Ectodermal cell (in vitro differentiated cells): ENCODE data around the gene UBE2C.
A peak's percentile ranks its signal among the peaks of the same experiment; 100 is the strongest.
"Not testable (repeated sequence)": the region's sequence is repeated elsewhere in the genome, so short reads cannot be mapped to it uniquely, and the experiment has no call there.

Source experiments
- H3K27ac ChIP-seq: 2 replicates; pipeline ENCODE4 v1.7.0; 2013; ENCODE audit warnings: mild to moderate bottlenecking, low read depth, low read length; ENCODE audit not compliant: insufficient read depth, poor library complexity, severe bottlenecking
- H3K27me3 ChIP-seq: 2 replicates; pipeline ENCODE4 v1.7.0; 2013; ENCODE audit warnings: mild to moderate bottlenecking, low read length; ENCODE audit not compliant: insufficient read depth, control insufficient read depth, poor library complexity, severe bottlenecking
- H3K36me3 ChIP-seq: one replicate; pipeline ENCODE4 v1.7.0; 2013; ENCODE audit warnings: low read length; ENCODE audit not compliant: control insufficient read depth, insufficient read depth
- H3K4me1 ChIP-seq: one replicate; pipeline ENCODE4 v1.7.0; 2013; ENCODE audit warnings: low read length; ENCODE audit not compliant: control insufficient read depth, insufficient read depth
- H3K4me3 ChIP-seq: 2 replicates; pipeline ENCODE4 v1.7.0; 2013; ENCODE audit warnings: low read depth, low read length, control low read depth; ENCODE audit not compliant: insufficient read depth
- H3K9me3 ChIP-seq: 2 replicates; pipeline ENCODE4 v1.7.0; 2013; ENCODE audit warnings: mild to moderate bottlenecking, low read length, moderate library complexity; ENCODE audit not compliant: control insufficient read depth
- WGBS, 2 experiments: methylation state at CpG; one replicate each; pipeline ENCODE4 v1.1.7; 2013; ENCODE audit warnings: missing lambda C conversion rate in 2 of 2; 5-methylcytosine and 5-hydroxymethylcytosine counted together

UBE2C gene

GRCh38 chr20:45779011-45779915 lies 33.2 kb upstream of the UBE2C start:
- Histone ChIP-seq H3K36me3 (no peaks in the 10 kb centered on the region), H3K27ac (no peak overlapping the region), H3K27me3 (no peaks in the 10 kb centered on the region), H3K4me3 (no peak overlapping the region), H3K4me1 (no peaks in the 10 kb centered on the region), H3K9me3 (no peaks in the 10 kb centered on the region)
- 90 to 92% methylated on average over 8 of the region's 8 CpGs for WGBS, 2 experiments

- no peaks in the 10 kb centered on the region for H3K4me1 ChIP-seq
- no peaks in the 10 kb centered on the region for H3K36me3 ChIP-seq
- H3K27ac ChIP-seq = no peak overlapping the region
- H3K9me3 ChIP-seq = no peaks in the 10 kb centered on the region
- 90 to 92% methylated on average over 4 of the region's 4 CpGs for WGBS, 2 experiments
- no peaks in the 10 kb centered on the region for H3K27me3 ChIP-seq
- H3K4me3 ChIP-seq = no peak overlapping the region
Observed at GRCh38 chr20:45780159-45780558, 32.3 kb upstream of the UBE2C start.

GRCh38 chr20:45781391-45781931 lies 31.0 kb upstream of the UBE2C start:
- H3K27ac ChIP-seq = no peak overlapping the region
- 91 to 93% methylated on average over 4 of the region's 4 CpGs for WGBS, 2 experiments
- no peak overlapping the region for H3K4me3 ChIP-seq
- H3K36me3 ChIP-seq = no peaks in the 10 kb centered on the region
- H3K4me1 ChIP-seq = no peaks in the 10 kb centered on the region
- H3K9me3 ChIP-seq = no peaks in the 10 kb centered on the region
- H3K27me3 ChIP-seq = no peaks in the 10 kb centered on the region

GRCh38 chr20:45782890-45783289 lies 29.6 kb upstream of the UBE2C start:
- Histone ChIP-seq H3K36me3 (no peaks in the 10 kb centered on the region), H3K4me3 (no peak overlapping the region), H3K4me1 (no peaks in the 10 kb centered on the region), H3K27me3 (no peaks in the 10 kb centered on the region), H3K9me3 (no peaks in the 10 kb centered on the region), H3K27ac (no peak overlapping the region)
- WGBS, 2 experiments = 86 to 91% methylated on average over 4 of the region's 4 CpGs

- H3K9me3 ChIP-seq = no peaks in the 10 kb centered on the region
- no peaks in the 10 kb centered on the region for H3K4me1 ChIP-seq
- H3K36me3 ChIP-seq = no peaks in the 10 kb centered on the region
- H3K27ac ChIP-seq = no peak overlapping the region
- 86 to 87% methylated on average over 6 of the region's 6 CpGs for WGBS, 2 experiments
- H3K4me3 ChIP-seq = no peak overlapping the region
- no peaks in the 10 kb centered on the region for H3K27me3 ChIP-seq
Observed at GRCh38 chr20:45783656-45784294, 28.7 kb upstream of the UBE2C start.

GRCh38 chr20:45788351-45788750 lies 24.1 kb upstream of the UBE2C start:
- no peaks in the 10 kb centered on the region for H3K36me3 ChIP-seq
- H3K4me1 ChIP-seq = peaks cover 5% of the 10 kb centered on the region
- H3K4me3 ChIP-seq = no peak overlapping the region
- 86 to 88% methylated on average over 2 to 3 of the region's 3 CpGs for WGBS, 2 experiments
- no peaks in the 10 kb centered on the region for H3K9me3 ChIP-seq
- H3K27ac ChIP-seq = no peak overlapping the region
- no peaks in the 10 kb centered on the region for H3K27me3 ChIP-seq

- 46 to 49% methylated on average over 19 of the region's 19 CpGs for WGBS, 2 experiments
Observed at GRCh38 chr20:45792317-45793118, 19.9 kb upstream of the UBE2C start.

GRCh38 chr20:45796337-45797065 lies 15.9 kb upstream of the UBE2C start:
- Histone ChIP-seq H3K27ac (no peak overlapping the region), H3K9me3 (no peaks in the 10 kb centered on the region), H3K36me3 (peaks cover 18% of the 10 kb centered on the region), H3K4me3 (no peak overlapping the region), H3K4me1 (peaks cover 5% of the 10 kb centered on the region), H3K27me3 (no peaks in the 10 kb centered on the region)
- 92 to 93% methylated on average over 11 of the region's 11 CpGs for WGBS, 2 experiments

More at GRCh38 chr20:45792317-45793118, 19.9 kb upstream of the UBE2C start:
- H3K27me3 ChIP-seq = no peaks in the 10 kb centered on the region
- peaks cover 13% of the 10 kb centered on the region for H3K36me3 ChIP-seq
- no peak overlapping the region for H3K27ac ChIP-seq
- H3K9me3 ChIP-seq = no peaks in the 10 kb centered on the region
- H3K4me3 ChIP-seq = peak overlapping the region; percentile 85
- peaks cover 5% of the 10 kb centered on the region for H3K4me1 ChIP-seq

- no CpG with 5 or more reads among the region's 1 CpG for WGBS, 2 experiments
- H3K27me3 ChIP-seq, H3K4me1 ChIP-seq, H3K4me3 ChIP-seq, H3K9me3 ChIP-seq, H3K27ac ChIP-seq: not testable (repeated sequence)
- H3K36me3 ChIP-seq = peaks cover 24% of the 10 kb centered on the region
Observed at GRCh38 chr20:45797510-45797909, 14.9 kb upstream of the UBE2C start.
